Panc1 (cell line): ENCODE measurements around the gene JRKL. TPM values are rescaled to one million over a fixed set of nuclear protein-coding genes. Genes with fewer than 3 reads are reported as not detected.
"Not testable (repeated sequence)": the region's sequence is repeated elsewhere in the genome, so short reads cannot be mapped to it uniquely, and the experiment has no call there.

ENCODE experiments used
- ATAC-seq: fragments of 200-7000 bp; cut with Tn5 transposase; 2 replicates; pipeline ENCODE4 v1.9.1; 2020; ENCODE audit warnings: mild to moderate bottlenecking, moderate library complexity
- BruUV-seq: library from RNA; stranded (reverse); fragments of 400-500 nt; replicated peaks from 2 replicates; lab custom pipeline; 2021; lab: Mats Ljungman, UMichigan
- CTCF ChIA-PET: fragments of 300-600 bp; sonication (Branson Sonifier 250); formaldehyde crosslinking; loops from one replicate; lab custom pipeline; 2022; ENCODE audit warnings: antibody characterized with exemption; lab: Charles Lee
- POLR2A ChIA-PET: fragments of 300-600 bp; sonication (Branson Sonifier 250); formaldehyde crosslinking; loops from one replicate; lab custom pipeline; 2022; ENCODE audit warnings: antibody characterized with exemption; lab: Charles Lee
- DNase-seq: peaks from one replicate; pipeline ENCODE4 v3.0.0-alpha.2; 2010; ENCODE audit warnings: low read depth, low spot score
- H3K27ac ChIP-seq: 2 replicates; pipeline ENCODE4 v1.5.1; 2011; ENCODE audit warnings: mild to moderate bottlenecking, low read length, inconsistent platforms
- H3K27me3 ChIP-seq: fragments of 200-500 bp; sonication (Bioruptor generic); 2 replicates; pipeline ENCODE4 v1.6.0; 2014; ENCODE audit warnings: low read length, inconsistent platforms; ENCODE audit not compliant: control insufficient read depth, insufficient read depth
- H3K36me3 ChIP-seq: fragments of 200-500 bp; sonication (Bioruptor generic); 2 replicates; pipeline ENCODE4 v1.5.1; 2014; ENCODE audit warnings: inconsistent platforms, mild to moderate bottlenecking, low read length, moderate library complexity; ENCODE audit not compliant: control insufficient read depth, insufficient read depth
- H3K4me1 ChIP-seq: 2 replicates; pipeline ENCODE4 v1.5.1; 2011; ENCODE audit warnings: inconsistent platforms, mild to moderate bottlenecking, low read length, moderate library complexity; ENCODE audit not compliant: control insufficient read depth, insufficient read depth
- H3K4me3 ChIP-seq, 2 experiments: 2 replicates each; pipeline ENCODE4 v1.5.1; 2011 to 2012; ENCODE audit warnings: low read depth in 2 of 2, low read length in 2 of 2, mild to moderate bottlenecking in 2 of 2, inconsistent platforms in 1 of 2, moderate library complexity in 1 of 2
- H3K9me3 ChIP-seq: fragments of 200-500 bp; sonication (Bioruptor generic); 2 replicates; pipeline ENCODE4 v1.5.1; 2014; ENCODE audit warnings: low read depth, mild to moderate bottlenecking, inconsistent platforms, low read length, moderate library complexity; ENCODE audit not compliant: control insufficient read depth, insufficient read depth
- POLR2AphosphoS5 ChIP-seq: IDR thresholded peaks from 2 replicates; pipeline ENCODE4 v1.6.1; 2012; ENCODE audit warnings: mild to moderate bottlenecking, low read depth, low read length, moderate library complexity
- SIN3A ChIP-seq: IDR thresholded peaks from 2 replicates; pipeline ENCODE4 v1.6.1; 2012; ENCODE audit warnings: low read depth, mild to moderate bottlenecking, low read length, moderate library complexity, borderline replicate concordance; ENCODE audit not compliant: insufficient read depth
- TCF7L2 ChIP-seq: IDR thresholded peaks from 2 replicates; pipeline ENCODE4 v1.6.1; 2011; ENCODE audit warnings: mild to moderate bottlenecking, low read depth, low read length, inconsistent platforms
- in situ Hi-C: cut with HindIII; loops from 2 replicates; pipeline ENCODE4 v1.10.0; 2016; ENCODE audit warnings: low sequenced_read_pairs, low pct_unique_long_range_greater_than_20kb
- intact Hi-C: fragments of 100-400 bp; cut with micrococcal nuclease; formaldehyde crosslinking; loops from one replicate; pipeline ENCODE4 v1.10.0; 2022; ENCODE audit not compliant: unreplicated experiment
- total RNA-seq: library from RNA; stranded (reverse); gene quantifications from one replicate; pipeline ENCODE4 v1.2.1, GENCODE V29; 2021; ENCODE audit not compliant: unreplicated experiment
- TF ChIP-seq, protein P1 (sequence below): fragments of 450-650 bp; IDR thresholded peaks from 2 replicates; pipeline ENCODE4 v1.5.1; 2017; ENCODE audit warnings: mild to moderate bottlenecking
- TF ChIP-seq, protein P2 (sequence below), 2 experiments: IDR thresholded peaks; 2 replicates each; pipeline ENCODE4 v1.6.1; 2011 to 2012; ENCODE audit warnings: low read depth in 2 of 2, control low read depth in 1 of 2, low read length in 1 of 2, mild to moderate bottlenecking in 1 of 2, moderate library complexity in 1 of 2; ENCODE audit not compliant: insufficient read depth in 1 of 2

The JRKL gene
- total RNA-seq, 1 experiment from 2014 or later: 9.6 TPM

DNA sequence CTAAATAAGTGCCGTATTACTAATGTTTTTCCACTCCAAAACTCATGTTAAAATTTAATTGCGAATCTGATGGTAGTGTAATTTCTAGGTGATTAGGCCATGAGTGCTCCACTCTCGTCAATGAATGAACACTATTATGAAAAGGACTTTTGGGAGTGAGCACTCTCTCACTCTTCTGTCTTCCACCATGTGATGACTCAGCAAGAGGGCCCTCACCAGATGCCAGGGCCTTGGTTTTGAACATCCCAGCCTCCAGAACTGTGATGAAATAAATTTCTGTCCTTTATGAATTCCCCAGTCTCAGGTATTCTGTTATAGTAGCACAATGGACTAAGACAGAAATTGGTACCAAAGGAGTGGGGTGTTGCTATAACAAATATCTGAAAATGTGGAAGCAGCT, 8.1 kb downstream of the JRKL start:
- DNase-seq (no peak), ATAC-seq (no peak)
- Histone ChIP-seq H3K9me3 (no peaks in the 10 kb centered on the region), H3K4me3 (no peak overlapping the region), H3K36me3 (no peaks in the 10 kb centered on the region), H3K27me3 (no peaks in the 10 kb centered on the region), H3K4me1 (no peaks in the 10 kb centered on the region), H3K27ac (no peak overlapping the region)
- in situ Hi-C loops (no loop called here), intact Hi-C loops (loop anchor here (10.0 kb wide), 2 partner anchors 343 to 563 kb away; no protein-coding TSS in a partner anchor)
- CTCF ChIA-PET: no interaction called here
- POLR2A ChIA-PET: no interaction called here
- TF ChIP-seq TCF7L2: no peak
- no peak for TF ChIP-seq SIN3A
- no peak for TF ChIP-seq POLR2AphosphoS5
- TF ChIP-seq, protein P1, sequence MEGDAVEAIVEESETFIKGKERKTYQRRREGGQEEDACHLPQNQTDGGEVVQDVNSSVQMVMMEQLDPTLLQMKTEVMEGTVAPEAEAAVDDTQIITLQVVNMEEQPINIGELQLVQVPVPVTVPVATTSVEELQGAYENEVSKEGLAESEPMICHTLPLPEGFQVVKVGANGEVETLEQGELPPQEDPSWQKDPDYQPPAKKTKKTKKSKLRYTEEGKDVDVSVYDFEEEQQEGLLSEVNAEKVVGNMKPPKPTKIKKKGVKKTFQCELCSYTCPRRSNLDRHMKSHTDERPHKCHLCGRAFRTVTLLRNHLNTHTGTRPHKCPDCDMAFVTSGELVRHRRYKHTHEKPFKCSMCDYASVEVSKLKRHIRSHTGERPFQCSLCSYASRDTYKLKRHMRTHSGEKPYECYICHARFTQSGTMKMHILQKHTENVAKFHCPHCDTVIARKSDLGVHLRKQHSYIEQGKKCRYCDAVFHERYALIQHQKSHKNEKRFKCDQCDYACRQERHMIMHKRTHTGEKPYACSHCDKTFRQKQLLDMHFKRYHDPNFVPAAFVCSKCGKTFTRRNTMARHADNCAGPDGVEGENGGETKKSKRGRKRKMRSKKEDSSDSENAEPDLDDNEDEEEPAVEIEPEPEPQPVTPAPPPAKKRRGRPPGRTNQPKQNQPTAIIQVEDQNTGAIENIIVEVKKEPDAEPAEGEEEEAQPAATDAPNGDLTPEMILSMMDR: no peak
- TF ChIP-seq, protein P2, sequence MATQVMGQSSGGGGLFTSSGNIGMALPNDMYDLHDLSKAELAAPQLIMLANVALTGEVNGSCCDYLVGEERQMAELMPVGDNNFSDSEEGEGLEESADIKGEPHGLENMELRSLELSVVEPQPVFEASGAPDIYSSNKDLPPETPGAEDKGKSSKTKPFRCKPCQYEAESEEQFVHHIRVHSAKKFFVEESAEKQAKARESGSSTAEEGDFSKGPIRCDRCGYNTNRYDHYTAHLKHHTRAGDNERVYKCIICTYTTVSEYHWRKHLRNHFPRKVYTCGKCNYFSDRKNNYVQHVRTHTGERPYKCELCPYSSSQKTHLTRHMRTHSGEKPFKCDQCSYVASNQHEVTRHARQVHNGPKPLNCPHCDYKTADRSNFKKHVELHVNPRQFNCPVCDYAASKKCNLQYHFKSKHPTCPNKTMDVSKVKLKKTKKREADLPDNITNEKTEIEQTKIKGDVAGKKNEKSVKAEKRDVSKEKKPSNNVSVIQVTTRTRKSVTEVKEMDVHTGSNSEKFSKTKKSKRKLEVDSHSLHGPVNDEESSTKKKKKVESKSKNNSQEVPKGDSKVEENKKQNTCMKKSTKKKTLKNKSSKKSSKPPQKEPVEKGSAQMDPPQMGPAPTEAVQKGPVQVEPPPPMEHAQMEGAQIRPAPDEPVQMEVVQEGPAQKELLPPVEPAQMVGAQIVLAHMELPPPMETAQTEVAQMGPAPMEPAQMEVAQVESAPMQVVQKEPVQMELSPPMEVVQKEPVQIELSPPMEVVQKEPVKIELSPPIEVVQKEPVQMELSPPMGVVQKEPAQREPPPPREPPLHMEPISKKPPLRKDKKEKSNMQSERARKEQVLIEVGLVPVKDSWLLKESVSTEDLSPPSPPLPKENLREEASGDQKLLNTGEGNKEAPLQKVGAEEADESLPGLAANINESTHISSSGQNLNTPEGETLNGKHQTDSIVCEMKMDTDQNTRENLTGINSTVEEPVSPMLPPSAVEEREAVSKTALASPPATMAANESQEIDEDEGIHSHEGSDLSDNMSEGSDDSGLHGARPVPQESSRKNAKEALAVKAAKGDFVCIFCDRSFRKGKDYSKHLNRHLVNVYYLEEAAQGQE (IDR thresholded peaks at IDR 0.05; ENCODE audit: insufficient read depth in 1 of 2, low read depth in 2 of 2, low read length in 1 of 2): no peak
- no TSS peak for BruUV-seq

DNA sequence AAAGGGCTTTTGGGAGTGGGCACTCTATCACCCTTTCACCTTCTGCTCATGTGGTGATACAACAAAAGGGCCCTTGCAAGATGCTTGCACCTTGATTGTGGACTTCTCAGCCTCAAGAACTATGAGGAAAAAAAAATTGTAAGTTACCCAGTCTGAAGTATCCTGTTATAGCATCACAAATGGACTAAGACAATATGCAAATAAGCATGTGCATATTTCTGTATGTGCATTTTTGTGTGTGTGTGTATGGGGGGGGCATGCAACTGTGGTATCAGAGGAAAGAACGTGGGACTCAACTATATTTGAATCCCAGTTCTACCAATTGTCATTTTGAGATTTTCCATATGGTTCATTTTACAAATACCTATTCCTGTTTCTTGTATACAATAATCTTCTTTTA, 10.9 kb downstream of the JRKL start:
- DNase-seq: no peak
- POLR2A ChIA-PET: interaction anchor here (0.7 kb wide), 1 partner anchor 339 kb away, joined by 3 read pairs; no protein-coding TSS in a partner anchor
- BruUV-seq: no TSS peak
- Histone ChIP-seq H3K27ac (no peak overlapping the region), H3K27me3 (no peaks in the 10 kb centered on the region), H3K36me3 (no peaks in the 10 kb centered on the region), H3K4me1 (no peaks in the 10 kb centered on the region), H3K9me3 (no peaks in the 10 kb centered on the region), H3K4me3 (no peak overlapping the region)
- CTCF ChIA-PET: no interaction called here
- intact Hi-C loops (no loop called here), in situ Hi-C loops (no loop called here)
- TF ChIP-seq, protein P1: no peak
- no peak for TF ChIP-seq TCF7L2
- TF ChIP-seq, protein P2 (IDR thresholded peaks at IDR 0.05; ENCODE audit: insufficient read depth in 1 of 2, low read depth in 2 of 2, low read length in 1 of 2): no peak
- TF ChIP-seq POLR2AphosphoS5: no peak
- ATAC-seq: no peak

DNA sequence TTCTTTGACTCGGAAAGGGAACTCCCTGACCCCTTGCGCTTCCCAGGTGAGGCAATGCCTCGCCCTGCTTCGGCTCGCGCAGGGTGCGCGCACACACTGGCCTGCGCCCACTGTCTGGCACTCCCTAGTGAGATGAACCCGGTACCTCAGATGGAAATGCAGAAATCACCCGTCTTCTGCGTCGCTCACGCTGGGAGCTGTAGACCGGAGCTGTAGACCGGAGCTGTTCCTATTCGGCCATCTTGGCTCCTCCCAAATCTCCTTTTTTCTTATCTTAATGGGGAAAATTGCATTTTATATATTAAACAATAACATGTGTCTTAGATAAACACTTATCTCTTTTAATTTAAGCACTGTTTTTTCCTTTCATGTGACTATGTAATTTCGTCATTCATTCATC, 21.6 kb downstream of the JRKL start:
- H3K36me3 ChIP-seq, BruUV-seq, H3K27ac ChIP-seq, DNase-seq, POLR2A ChIA-PET, H3K27me3 ChIP-seq, H3K9me3 ChIP-seq, in situ Hi-C loops, intact Hi-C loops, H3K4me1 ChIP-seq, CTCF ChIA-PET, ATAC-seq: not testable (repeated sequence)
- peak overlapping the region; percentile 40 to 44 for H3K4me3 ChIP-seq
